Subcutaneous adipose tissue (tissue), 4 donors: ENCODE data around the gene RAB10. TPM values are rescaled to one million over a fixed set of nuclear protein-coding genes. Genes with fewer than 3 reads are reported as not detected.

Experiments
- total RNA-seq, 4 donors: library from RNA; depleted of rRNA; stranded (reverse); fragments of >200 nt; gene quantifications; one replicate each; pipeline ENCODE4 v1.1.0, GENCODE V29; 2016
- TF ChIP-seq, protein P1 (sequence below): fragments of 450-650 bp; IDR thresholded peaks from one replicate; pipeline ENCODE4 v1.5.1; 2016; ENCODE audit warnings: low read depth, mild to moderate bottlenecking, control low read depth, antibody characterized with exemption, moderate library complexity

The RAB10 gene
- total RNA-seq, 4 donors from 2014 or later, result 73.5 to 108 (median 81.9) TPM

DNA sequence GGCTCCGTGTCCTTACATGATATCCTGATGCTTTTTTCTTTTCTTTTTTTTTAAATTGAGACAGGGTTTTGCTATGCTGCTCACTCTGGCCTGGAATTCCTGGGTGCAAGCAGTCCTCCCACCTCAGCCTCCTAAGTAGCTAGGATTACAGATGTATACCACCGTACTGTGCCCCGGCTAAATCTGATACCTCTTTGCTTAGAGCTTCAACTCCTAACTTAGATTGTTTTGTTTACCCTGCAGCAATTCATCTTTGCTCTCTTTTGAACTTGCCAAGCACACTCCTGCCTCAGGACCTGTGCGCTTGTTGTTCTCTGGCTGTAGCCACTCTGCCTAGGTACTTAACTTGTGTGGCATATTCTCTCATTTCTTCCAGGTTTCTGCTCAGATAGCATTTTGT lies 24.5 kb downstream of the RAB10 start:
- TF ChIP-seq, protein P1, sequence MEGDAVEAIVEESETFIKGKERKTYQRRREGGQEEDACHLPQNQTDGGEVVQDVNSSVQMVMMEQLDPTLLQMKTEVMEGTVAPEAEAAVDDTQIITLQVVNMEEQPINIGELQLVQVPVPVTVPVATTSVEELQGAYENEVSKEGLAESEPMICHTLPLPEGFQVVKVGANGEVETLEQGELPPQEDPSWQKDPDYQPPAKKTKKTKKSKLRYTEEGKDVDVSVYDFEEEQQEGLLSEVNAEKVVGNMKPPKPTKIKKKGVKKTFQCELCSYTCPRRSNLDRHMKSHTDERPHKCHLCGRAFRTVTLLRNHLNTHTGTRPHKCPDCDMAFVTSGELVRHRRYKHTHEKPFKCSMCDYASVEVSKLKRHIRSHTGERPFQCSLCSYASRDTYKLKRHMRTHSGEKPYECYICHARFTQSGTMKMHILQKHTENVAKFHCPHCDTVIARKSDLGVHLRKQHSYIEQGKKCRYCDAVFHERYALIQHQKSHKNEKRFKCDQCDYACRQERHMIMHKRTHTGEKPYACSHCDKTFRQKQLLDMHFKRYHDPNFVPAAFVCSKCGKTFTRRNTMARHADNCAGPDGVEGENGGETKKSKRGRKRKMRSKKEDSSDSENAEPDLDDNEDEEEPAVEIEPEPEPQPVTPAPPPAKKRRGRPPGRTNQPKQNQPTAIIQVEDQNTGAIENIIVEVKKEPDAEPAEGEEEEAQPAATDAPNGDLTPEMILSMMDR, result no peak

- TF ChIP-seq, protein P1, result no peak
Measured at GRCh38 chr2:26059542-26059941, 25.7 kb downstream of the RAB10 start.

GRCh38 chr2:26061539-26061938 lies 27.7 kb downstream of the RAB10 start:
- TF ChIP-seq, protein P1, result no peak

GRCh38 chr2:26064846-26065245 lies 31.0 kb downstream of the RAB10 start:
- TF ChIP-seq, protein P1, result no peak

DNA sequence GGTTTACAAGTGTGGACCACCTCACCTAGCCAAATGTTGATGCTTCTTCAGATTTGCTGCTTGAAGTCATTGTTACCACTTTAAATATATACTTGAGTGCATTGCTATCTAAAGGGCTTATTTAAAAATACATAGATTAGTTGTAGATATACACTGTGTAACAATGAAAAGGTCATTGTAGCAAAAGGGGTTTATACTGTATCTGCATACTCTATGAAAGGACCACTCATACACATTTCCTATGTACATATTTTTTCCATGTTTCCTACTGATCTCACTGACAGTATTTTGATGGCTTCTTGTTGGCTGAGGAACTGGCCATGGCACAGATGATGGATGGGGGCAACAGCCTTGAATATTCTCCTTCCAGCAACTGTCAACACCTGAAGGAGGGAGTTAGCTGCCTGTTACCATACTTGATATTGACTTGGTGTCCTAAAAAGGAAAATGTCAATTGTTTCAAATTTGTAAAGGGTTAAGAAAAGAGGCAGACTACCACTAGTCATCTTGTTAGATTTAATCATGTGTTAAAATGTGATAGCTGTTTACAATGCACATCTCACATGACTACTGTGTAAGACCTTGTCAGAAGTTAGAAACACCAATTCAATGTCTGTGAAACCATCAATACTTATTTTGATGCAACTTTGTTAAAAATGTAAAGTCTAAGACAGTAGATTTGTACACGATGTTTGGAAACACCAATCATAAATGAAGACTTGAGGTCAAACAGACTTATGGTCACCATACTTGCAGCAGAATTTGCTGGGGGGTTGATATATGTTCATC lies 33.5 kb downstream of the RAB10 start:
- TF ChIP-seq, protein P1, result no peak

DNA sequence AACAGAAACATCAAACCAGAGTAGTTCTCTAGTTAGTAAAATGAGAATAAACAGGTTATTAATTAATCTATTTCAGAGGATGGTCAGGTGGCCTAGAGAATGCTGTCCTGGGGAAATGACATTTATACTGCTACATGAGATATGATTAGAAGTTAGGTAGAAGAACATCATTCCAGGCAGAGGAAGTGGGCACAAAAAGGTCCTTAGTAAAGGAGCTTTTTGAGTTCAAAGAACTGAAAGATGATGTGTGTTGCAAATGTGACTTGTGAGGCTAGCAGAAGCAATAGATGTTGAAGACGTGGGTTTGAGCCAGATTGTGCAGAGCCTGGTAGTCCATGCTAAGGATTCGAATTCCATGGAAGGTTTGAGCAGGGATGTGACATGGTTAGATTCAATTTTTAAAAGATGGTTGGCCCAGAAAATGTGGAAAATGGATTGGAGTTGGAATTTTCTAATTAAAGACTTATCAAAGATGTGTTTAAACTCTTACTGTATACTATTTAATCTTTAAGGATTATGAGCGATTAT lies 34.2 kb downstream of the RAB10 start:
- TF ChIP-seq, protein P1, result no peak

GRCh38 chr2:26068602-26069298 lies 34.9 kb downstream of the RAB10 start:
- TF ChIP-seq, protein P1, result no peak
